Esophagus muscularis mucosa (tissue), 4 donors: ENCODE data around the gene KCNH1.
"Not testable (repeated sequence)": the region's sequence is repeated elsewhere in the genome, so short reads cannot be mapped to it uniquely, and the experiment has no call there.

Source experiments
- EP300 ChIP-seq: sonication (generic); formaldehyde crosslinking; IDR thresholded peaks from one replicate; pipeline ENCODE4 v1.6.1; 2017; ENCODE audit warnings: antibody characterized with exemption
- POLR2A ChIP-seq: fragments of 450-650 bp; IDR thresholded peaks from one replicate; pipeline ENCODE4 v1.6.1; 2017; ENCODE audit warnings: antibody characterized with exemption, moderate library complexity, mild to moderate bottlenecking, low read depth
- POLR2AphosphoS5 ChIP-seq, 2 donors: sonication (generic); formaldehyde crosslinking; IDR thresholded peaks; one replicate each; pipeline ENCODE4 v1.6.1; 2017; ENCODE audit warnings: antibody characterized with exemption in 2 of 2
- TF ChIP-seq, protein P1 (sequence below), 3 experiments: fragments of 200-600 bp in 2 of 3; fragments of 450-650 bp in 1 of 3; sonication (generic) in 2 of 3; IDR thresholded peaks; one replicate each; pipeline ENCODE4 v1.5.1; 2017 to 2019; ENCODE audit warnings: antibody characterized with exemption in 3 of 3, mild to moderate bottlenecking in 2 of 3, moderate library complexity in 1 of 3

DNA sequence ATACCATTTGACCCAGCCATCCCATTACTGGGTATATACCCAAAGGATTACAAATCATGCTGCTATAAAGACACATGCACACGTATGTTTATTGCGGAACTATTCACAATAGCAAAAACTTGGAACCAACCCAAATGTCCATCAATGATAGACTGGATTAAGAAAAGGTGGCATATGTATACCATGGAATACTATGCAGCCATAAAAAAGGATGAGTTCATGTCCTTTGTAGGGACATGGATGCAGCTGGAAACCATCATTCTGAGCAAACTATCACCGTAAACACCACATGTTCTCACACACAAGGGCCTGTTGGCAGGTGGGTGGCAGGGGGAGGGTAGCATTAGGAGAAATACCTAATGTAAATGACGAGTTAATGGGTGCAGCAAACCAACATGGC, 472.4 kb downstream of the KCNH1 start:
- TF ChIP-seq POLR2A; POLR2AphosphoS5 (IDR thresholded peaks at IDR 0.05); EP300: not testable (repeated sequence)
- TF ChIP-seq, protein P1, sequence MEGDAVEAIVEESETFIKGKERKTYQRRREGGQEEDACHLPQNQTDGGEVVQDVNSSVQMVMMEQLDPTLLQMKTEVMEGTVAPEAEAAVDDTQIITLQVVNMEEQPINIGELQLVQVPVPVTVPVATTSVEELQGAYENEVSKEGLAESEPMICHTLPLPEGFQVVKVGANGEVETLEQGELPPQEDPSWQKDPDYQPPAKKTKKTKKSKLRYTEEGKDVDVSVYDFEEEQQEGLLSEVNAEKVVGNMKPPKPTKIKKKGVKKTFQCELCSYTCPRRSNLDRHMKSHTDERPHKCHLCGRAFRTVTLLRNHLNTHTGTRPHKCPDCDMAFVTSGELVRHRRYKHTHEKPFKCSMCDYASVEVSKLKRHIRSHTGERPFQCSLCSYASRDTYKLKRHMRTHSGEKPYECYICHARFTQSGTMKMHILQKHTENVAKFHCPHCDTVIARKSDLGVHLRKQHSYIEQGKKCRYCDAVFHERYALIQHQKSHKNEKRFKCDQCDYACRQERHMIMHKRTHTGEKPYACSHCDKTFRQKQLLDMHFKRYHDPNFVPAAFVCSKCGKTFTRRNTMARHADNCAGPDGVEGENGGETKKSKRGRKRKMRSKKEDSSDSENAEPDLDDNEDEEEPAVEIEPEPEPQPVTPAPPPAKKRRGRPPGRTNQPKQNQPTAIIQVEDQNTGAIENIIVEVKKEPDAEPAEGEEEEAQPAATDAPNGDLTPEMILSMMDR (IDR thresholded peaks at IDR 0.05) = not testable (repeated sequence)
